Osteocyte (in vitro differentiated cells): ENCODE measurements around the gene PPP6R2. TPM values are rescaled to one million over a fixed set of nuclear protein-coding genes. Genes with fewer than 3 reads are reported as not detected.

Experiments
- DNase-seq: peaks from one replicate; pipeline ENCODE4 v3.0.0; 2021; ENCODE audit warnings: mixed read lengths; ENCODE audit not compliant: unreplicated experiment; ENCODE audit errors: extremely low spot score
- H3K27ac Mint-ChIP-seq: one replicate; pipeline ENCODE4 v1.8.0; 2021; ENCODE audit warnings: mild to moderate bottlenecking, mixed read lengths; ENCODE audit not compliant: unreplicated experiment
- H3K27me3 Mint-ChIP-seq: one replicate; pipeline ENCODE4 v1.8.0; 2021; ENCODE audit warnings: mixed read lengths; ENCODE audit not compliant: unreplicated experiment
- H3K36me3 Mint-ChIP-seq: one replicate; pipeline ENCODE4 v1.8.0; 2021; ENCODE audit warnings: mixed read lengths; ENCODE audit not compliant: unreplicated experiment
- H3K4me1 Mint-ChIP-seq: one replicate; pipeline ENCODE4 v1.8.0; 2021; ENCODE audit warnings: mixed read lengths; ENCODE audit not compliant: unreplicated experiment
- H3K4me3 Mint-ChIP-seq: one replicate; pipeline ENCODE4 v1.8.0; 2021; ENCODE audit warnings: mild to moderate bottlenecking, moderate library complexity, mixed read lengths; ENCODE audit not compliant: unreplicated experiment
- H3K9me3 Mint-ChIP-seq: one replicate; pipeline ENCODE4 v1.8.0; 2021; ENCODE audit warnings: mixed read lengths; ENCODE audit not compliant: unreplicated experiment
- total RNA-seq: library from RNA; stranded (reverse); gene quantifications from 2 replicates; pipeline ENCODE4 v1.2.1, GENCODE V29; 2021
- TF ChIP-seq, protein P1 (sequence below): fragments of 200-600 bp; sonication (generic); IDR thresholded peaks from 2 replicates; pipeline ENCODE4 v1.5.0; 2021; ENCODE audit warnings: antibody characterized with exemption, mild to moderate bottlenecking, moderate library complexity

PPP6R2 gene
- total RNA-seq, 1 donor from 2014 or later: 62.6 TPM

DNA sequence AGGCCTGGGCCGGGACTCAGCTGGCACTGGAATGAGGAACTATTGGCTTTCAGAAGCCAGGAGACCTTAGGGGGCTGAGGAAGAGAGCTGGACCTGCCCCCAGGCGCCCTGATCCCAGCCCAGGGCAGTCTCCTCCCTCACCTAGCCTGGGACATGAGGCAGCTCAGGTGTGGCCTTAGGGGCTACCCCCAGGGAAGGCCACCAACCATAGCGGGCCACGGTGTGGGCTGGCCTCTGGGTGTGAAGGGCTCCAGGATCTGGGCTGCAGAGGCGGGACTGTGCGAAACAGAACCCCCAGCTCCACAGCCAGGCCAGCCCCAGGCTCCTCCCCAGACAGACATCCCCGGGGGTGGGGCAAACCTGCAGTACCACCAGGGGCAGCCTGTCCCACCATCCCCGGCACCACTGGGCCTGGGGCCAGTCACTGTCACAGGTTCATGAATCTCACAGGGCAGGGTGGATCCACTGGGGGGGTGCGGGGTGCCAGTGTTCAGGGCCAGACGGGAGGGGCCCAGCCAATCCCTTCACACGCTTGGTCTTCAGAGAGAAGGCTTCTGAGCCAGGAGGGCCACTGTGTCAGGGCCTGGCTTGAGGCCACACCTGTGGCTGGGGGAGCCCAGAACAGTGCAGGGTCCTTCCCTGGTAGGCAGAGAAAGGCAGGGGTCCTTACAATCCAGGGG, 39.1 kb upstream of the PPP6R2 start:
- H3K4me1 Mint-ChIP-seq: peaks cover 62% of the 10 kb centered on the region
- no peak for DNase-seq
- TF ChIP-seq, protein P1, sequence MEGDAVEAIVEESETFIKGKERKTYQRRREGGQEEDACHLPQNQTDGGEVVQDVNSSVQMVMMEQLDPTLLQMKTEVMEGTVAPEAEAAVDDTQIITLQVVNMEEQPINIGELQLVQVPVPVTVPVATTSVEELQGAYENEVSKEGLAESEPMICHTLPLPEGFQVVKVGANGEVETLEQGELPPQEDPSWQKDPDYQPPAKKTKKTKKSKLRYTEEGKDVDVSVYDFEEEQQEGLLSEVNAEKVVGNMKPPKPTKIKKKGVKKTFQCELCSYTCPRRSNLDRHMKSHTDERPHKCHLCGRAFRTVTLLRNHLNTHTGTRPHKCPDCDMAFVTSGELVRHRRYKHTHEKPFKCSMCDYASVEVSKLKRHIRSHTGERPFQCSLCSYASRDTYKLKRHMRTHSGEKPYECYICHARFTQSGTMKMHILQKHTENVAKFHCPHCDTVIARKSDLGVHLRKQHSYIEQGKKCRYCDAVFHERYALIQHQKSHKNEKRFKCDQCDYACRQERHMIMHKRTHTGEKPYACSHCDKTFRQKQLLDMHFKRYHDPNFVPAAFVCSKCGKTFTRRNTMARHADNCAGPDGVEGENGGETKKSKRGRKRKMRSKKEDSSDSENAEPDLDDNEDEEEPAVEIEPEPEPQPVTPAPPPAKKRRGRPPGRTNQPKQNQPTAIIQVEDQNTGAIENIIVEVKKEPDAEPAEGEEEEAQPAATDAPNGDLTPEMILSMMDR: peak; percentile 13
- peak overlapping the region; percentile 96 for H3K27ac Mint-ChIP-seq
- no peaks in the 10 kb centered on the region for H3K27me3 Mint-ChIP-seq
- no peaks in the 10 kb centered on the region for H3K9me3 Mint-ChIP-seq
- H3K36me3 Mint-ChIP-seq: peaks cover 4% of the 10 kb centered on the region
- peak overlapping the region; percentile 65 for H3K4me3 Mint-ChIP-seq

DNA sequence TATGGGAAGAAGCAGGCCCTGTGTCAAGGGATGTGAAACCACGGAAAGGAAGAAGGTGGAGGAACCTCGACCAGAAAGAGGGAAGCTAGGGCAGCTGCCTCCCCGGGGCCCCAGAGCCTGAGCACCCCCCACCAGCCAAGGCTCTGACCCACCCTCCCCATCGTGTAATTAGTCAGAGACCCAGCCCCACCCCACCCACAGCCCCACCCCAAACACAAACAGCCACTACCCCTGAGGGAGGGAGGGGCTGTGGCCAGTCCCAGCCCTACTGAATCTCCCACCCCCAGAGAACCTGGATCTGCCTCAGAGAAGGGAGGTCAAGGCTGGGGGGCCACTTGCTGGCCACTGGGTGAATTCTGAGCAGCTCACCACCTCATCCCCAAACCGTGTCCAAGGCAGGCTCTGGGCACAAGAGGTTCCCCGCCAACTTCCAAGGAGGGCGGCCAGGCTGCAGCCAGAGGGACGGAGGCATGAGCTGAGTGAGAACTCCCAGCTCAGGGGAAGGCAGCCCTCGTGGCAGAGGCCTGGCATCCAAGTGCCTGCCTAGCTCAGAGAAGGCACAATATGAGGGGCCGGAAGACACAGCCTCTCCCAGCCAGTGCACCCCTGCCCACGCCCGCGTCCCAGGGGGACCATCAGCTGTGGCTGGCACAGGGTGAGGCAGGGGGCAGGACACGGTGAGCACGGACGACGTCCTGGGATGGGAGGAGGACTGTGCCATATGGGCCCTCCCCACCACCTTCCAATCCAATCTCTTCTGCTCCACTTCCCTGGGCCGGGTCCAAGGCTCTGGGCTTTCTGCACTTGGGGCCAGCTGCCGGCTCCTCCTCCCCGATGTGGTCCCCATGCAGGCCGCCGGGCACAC, 38.4 kb upstream of the PPP6R2 start:
- H3K4me1 Mint-ChIP-seq: peaks cover 68% of the 10 kb centered on the region
- no peaks in the 10 kb centered on the region for H3K9me3 Mint-ChIP-seq
- DNase-seq: no peak
- TF ChIP-seq, protein P1: no peak
- no peaks in the 10 kb centered on the region for H3K27me3 Mint-ChIP-seq
- peak overlapping the region; percentile 96 for H3K27ac Mint-ChIP-seq
- peaks cover 4% of the 10 kb centered on the region for H3K36me3 Mint-ChIP-seq
- H3K4me3 Mint-ChIP-seq: peak overlapping the region; percentile 93

DNA sequence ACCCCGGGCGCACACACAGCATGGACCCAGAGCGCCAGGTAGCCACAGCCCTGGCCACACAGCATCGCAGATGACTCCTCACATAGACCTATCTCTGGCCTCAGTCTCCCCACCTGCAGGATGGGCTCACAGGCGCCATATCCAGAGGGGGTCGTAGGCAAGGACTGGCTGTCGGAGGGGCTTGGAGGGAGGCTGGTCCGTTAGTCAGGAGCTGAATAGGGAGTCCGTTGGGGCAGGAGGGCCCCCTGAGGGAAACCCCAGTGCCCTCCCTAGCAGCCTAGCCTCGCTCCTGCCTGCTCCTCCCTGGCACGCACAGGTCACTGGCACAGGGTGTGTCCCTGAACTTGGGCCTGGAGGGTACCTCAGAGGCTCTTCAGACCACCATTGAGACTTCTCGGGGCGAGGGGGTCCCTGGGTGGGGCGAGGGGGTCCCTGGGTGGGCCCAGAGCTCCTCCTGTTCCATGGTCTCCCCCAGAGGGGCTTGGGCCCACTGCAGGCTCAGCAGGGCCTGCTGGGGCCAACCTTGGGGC, 37.7 kb upstream of the PPP6R2 start:
- no peaks in the 10 kb centered on the region for H3K27me3 Mint-ChIP-seq
- H3K27ac Mint-ChIP-seq: peak overlapping the region; percentile 96
- peaks cover 68% of the 10 kb centered on the region for H3K4me1 Mint-ChIP-seq

DNA sequence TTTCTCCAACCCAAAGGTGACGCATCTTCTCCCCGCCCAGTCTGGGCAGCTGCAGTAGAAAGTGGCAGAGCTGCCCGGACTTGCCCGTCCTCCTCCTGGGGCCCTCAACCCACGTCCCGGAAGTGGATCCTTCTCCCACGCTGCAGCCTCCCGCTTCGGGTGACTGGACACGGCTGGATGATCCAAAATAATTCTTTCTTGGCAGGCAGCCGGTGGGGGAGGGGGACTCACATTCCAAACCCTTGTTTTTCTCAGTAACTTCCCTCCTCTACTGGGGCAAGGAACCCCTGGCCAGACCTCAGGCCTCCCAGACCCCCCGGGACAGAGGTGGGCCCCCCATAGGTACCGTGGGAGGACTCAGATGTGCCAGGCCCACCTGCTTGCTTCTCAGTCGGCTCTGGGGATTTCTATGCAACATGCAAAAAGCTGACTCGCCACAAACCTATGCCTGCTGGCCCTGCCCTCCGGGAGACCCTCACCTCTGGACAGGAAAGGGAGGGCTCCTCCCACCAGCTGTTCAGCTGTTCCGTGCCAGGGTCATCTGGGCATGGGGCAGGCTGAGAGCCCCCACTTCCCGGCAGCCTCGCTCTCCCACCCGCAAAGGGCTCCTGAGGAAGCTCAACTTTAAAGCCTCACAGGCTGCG, 37.1 kb upstream of the PPP6R2 start:
- TF ChIP-seq, protein P1: no peak
- no peaks in the 10 kb centered on the region for H3K27me3 Mint-ChIP-seq
- H3K9me3 Mint-ChIP-seq: no peaks in the 10 kb centered on the region
- peak; percentile 95 for DNase-seq
- peaks cover 66% of the 10 kb centered on the region for H3K4me1 Mint-ChIP-seq
- peak overlapping the region; percentile 93 for H3K4me3 Mint-ChIP-seq
- H3K27ac Mint-ChIP-seq: peak overlapping the region; percentile 96
- H3K36me3 Mint-ChIP-seq: peaks cover 2% of the 10 kb centered on the region

More for the DNA sequence above, 37.7 kb upstream of the PPP6R2 start:
- Mint-ChIP-seq H3K9me3 (no peaks in the 10 kb centered on the region), H3K36me3 (peaks cover 4% of the 10 kb centered on the region), H3K4me3 (peak overlapping the region; percentile 93)
- TF ChIP-seq, protein P1: no peak
- DNase-seq: no peak
